RWPE1 (cell line): Measurements from ENCODE around the gene IDH2.
A peak's percentile ranks its signal among the peaks of the same experiment; 100 is the strongest.
"Not testable (repeated sequence)": the region's sequence is repeated elsewhere in the genome, so short reads cannot be mapped to it uniquely, and the experiment has no call there.

Experiments used
- CTCF ChIA-PET: fragments of 350-600 bp; sonication (Branson Sonifier 250); formaldehyde crosslinking; extraction: SDS; loops from one replicate; lab custom pipeline; 2021; lab: Yijun Ruan, JAX
- POLR2A ChIA-PET: fragments of 400-600 bp; formaldehyde crosslinking; extraction: SDS; loops from one replicate; lab custom pipeline; 2020; ENCODE audit warnings: antibody characterized with exemption; ENCODE audit not compliant: low non-redundant PET; lab: Yijun Ruan, JAX
- DNase-seq: peaks from one replicate; pipeline ENCODE4 v3.0.0; 2012; ENCODE audit warnings: low spot score
- H3K27ac ChIP-seq: fragments of 450-650 bp; 2 replicates; pipeline ENCODE4 v1.5.1; 2017
- CTCF ChIP-seq: fragments of 450-650 bp; conservative IDR thresholded peaks from 2 replicates; pipeline ENCODE4 v1.5.1; 2017; ENCODE audit warnings: low read depth, mild to moderate bottlenecking

The IDH2 gene

GRCh38 chr15:90075420-90076289 lies 26.6 kb downstream of the IDH2 start:
- ChIA-PET CTCF (interaction anchor here (0.6 to 1.2 kb wide), 4 partner anchors 23 to 176 kb away, joined by 3 to 7 read pairs (median 4); no protein-coding TSS in a partner anchor), POLR2A (interaction anchor here (1.0 kb wide), 1 partner anchor 182 kb away, joined by 4 read pairs; the partner anchor contains the start of gene AP3S2)
- no peak for TF ChIP-seq CTCF
- H3K27ac ChIP-seq: peak overlapping the region; percentile 86
- DNase-seq: peak; percentile 85

GRCh38 chr15:90074916-90075315 lies 27.4 kb downstream of the IDH2 start:
- peak overlapping the region; percentile 86 for H3K27ac ChIP-seq
- DNase-seq: no peak
- no peak for TF ChIP-seq CTCF
- ChIA-PET CTCF (interaction anchor here (1.1 kb wide), 1 partner anchor 60 kb away, joined by 4 read pairs; no protein-coding TSS in a partner anchor), POLR2A (interaction anchor here (1.0 kb wide), 1 partner anchor 181 kb away, joined by 4 read pairs; the partner anchor contains the start of gene AP3S2)

GRCh38 chr15:90074023-90074422 lies 28.2 kb downstream of the IDH2 start:
- TF ChIP-seq CTCF: no peak
- no peak for DNase-seq
- peak overlapping the region; percentile 28 for H3K27ac ChIP-seq
- POLR2A ChIA-PET: no interaction called here
- CTCF ChIA-PET: no interaction called here

GRCh38 chr15:90072978-90073640 lies 29.2 kb downstream of the IDH2 start:
- TF ChIP-seq CTCF: no peak
- peak overlapping the region; percentile 28 for H3K27ac ChIP-seq
- no peak for DNase-seq
- ChIA-PET POLR2A (no interaction called here), CTCF (interaction anchor here (0.6 to 1.5 kb wide), 2 partner anchors 133 to 174 kb away, joined by 3 to 4 read pairs; no protein-coding TSS in a partner anchor)

GRCh38 chr15:90071220-90071807 lies 31.0 kb downstream of the IDH2 start:
- ChIA-PET CTCF (interaction anchor here (0.6 to 1.4 kb wide), 9 partner anchors 8 to 183 kb away, joined by 3 to 7 read pairs (median 4); partner anchors contain the start of gene AP3S2), POLR2A (no interaction called here)
- H3K27ac ChIP-seq: no peak overlapping the region; the same call in 1 of the 2 replicates
- peak; percentile 88 for TF ChIP-seq CTCF
- peak; percentile 78 for DNase-seq

GRCh38 chr15:90070623-90071022 lies 31.6 kb downstream of the IDH2 start:
- CTCF ChIA-PET: interaction anchor here (0.6 to 1.4 kb wide), 8 partner anchors 8 to 182 kb away, joined by 3 to 6 read pairs (median 4); no protein-coding TSS in a partner anchor
- H3K27ac ChIP-seq: peak overlapping the region; percentile 38
- POLR2A ChIA-PET, DNase-seq: not testable (repeated sequence)
